Thyroid gland (tissue), 4 donors: ENCODE data around the gene ATG2A. TPM values are rescaled to one million over a fixed set of nuclear protein-coding genes. Genes with fewer than 3 reads are reported as not detected.
"Not testable (repeated sequence)": the region's sequence is repeated elsewhere in the genome, so short reads cannot be mapped to it uniquely, and the experiment has no call there.

ENCODE experiments used
- DNase-seq, 2 donors: peaks; one replicate each; pipeline ENCODE4 v3.0.0-alpha.2; 2019
- H3K27ac ChIP-seq, 3 donors: fragments of 200-600 bp; sonication (generic); 1 replicate in 2 of 3; 2 replicates in 1 of 3; pipeline ENCODE4 v1.5.1; 2016 to 2019; ENCODE audit warnings: mild to moderate bottlenecking in 1 of 3, moderate library complexity in 1 of 3
- H3K27me3 ChIP-seq: fragments of 200-600 bp; sonication (generic); one replicate; pipeline ENCODE4 v1.5.1; 2019
- H3K36me3 ChIP-seq, 2 donors: fragments of 200-600 bp; sonication (generic); one replicate each; pipeline ENCODE4 v1.5.1; 2016 to 2019
- H3K4me1 ChIP-seq, 2 donors: fragments of 200-600 bp; sonication (generic); one replicate each; pipeline ENCODE4 v1.5.1; 2017 to 2019
- H3K4me3 ChIP-seq, 3 donors: fragments of 200-600 bp; sonication (generic); replicated peaks in 1 of 3; 1 replicate in 2 of 3; 2 replicates in 1 of 3; pipeline ENCODE4 v1.5.1; 2016; ENCODE audit warnings: mild to moderate bottlenecking in 1 of 3
- H3K9me3 ChIP-seq: fragments of 200-600 bp; sonication (generic); one replicate; pipeline ENCODE4 v1.5.1; 2017
- CTCF ChIP-seq, 6 experiments: fragments of 200-600 bp in 3 of 6; fragments of 450-650 bp in 3 of 6; sonication (generic) in 3 of 6; IDR thresholded peaks; one replicate each; pipeline ENCODE4 v1.5.1; 2016 to 2019; ENCODE audit warnings: antibody characterized with exemption in 6 of 6, mild to moderate bottlenecking in 2 of 6, inconsistent platforms in 1 of 6, moderate library complexity in 1 of 6
- POLR2A ChIP-seq, 2 donors: fragments of 450-650 bp; IDR thresholded peaks; one replicate each; pipeline ENCODE4 v1.6.1; 2017; ENCODE audit warnings: antibody characterized with exemption in 2 of 2, mild to moderate bottlenecking in 2 of 2, moderate library complexity in 1 of 2
- WGBS, 2 donors: methylation state at CpG; one replicate each; pipeline ENCODE4 v1.1.5; 2017; 5-methylcytosine and 5-hydroxymethylcytosine counted together
- intact Hi-C: fragments of 100-400 bp; cut with DNase I; formaldehyde crosslinking; loops from one replicate; pipeline ENCODE4 v1.15.1; 2023
- microRNA counts, 2 donors: library from miRNA; unstranded; fragments of <30 nt; microRNA quantifications; one replicate each; lab custom pipeline; 2016 to 2017
- microRNA-seq: library from miRNA; unstranded; fragments of <30 nt; microRNA quantifications from one replicate; pipeline ENCODE4, GENCODE V29; 2016
- small RNA-seq: library from RNA; depleted of rRNA; stranded (forward); fragments of <200 nt; gene quantifications from one replicate; pipeline ENCODE3, GENCODE V24; 2016
- total RNA-seq, 4 donors: library from RNA; depleted of rRNA; stranded (reverse); fragments of >200 nt; gene quantifications; one replicate each; pipeline ENCODE4 v1.2.3, GENCODE V29; 2016

ATG2A gene
- total RNA-seq, 4 donors from 2014 or later = 19.5 to 43.1 (median 36.7) TPM

- H3K27ac ChIP-seq = no peak overlapping the region
- TF ChIP-seq POLR2A (IDR thresholded peaks at IDR 0.05) (no peak), CTCF (IDR thresholded peaks at IDR 0.05) (no peak)
- no peak for DNase-seq
- H3K4me3 ChIP-seq = no peak overlapping the region
- no peaks in the 10 kb centered on the region for H3K9me3 ChIP-seq
- peaks cover 0 to 6% of the 10 kb centered on the region in 2 donors for H3K36me3 ChIP-seq
- no peaks in the 10 kb centered on the region for H3K27me3 ChIP-seq
- 68 to 74% methylated on average over 6 of the region's 6 CpGs for WGBS, 2 donors
- intact Hi-C loops = loop anchor here (10.0 kb wide), 1 partner anchor 176 kb away; the partner anchor contains the start of gene SNX15
- H3K4me1 ChIP-seq = peaks cover 4 to 12% of the 10 kb centered on the region in 2 donors
Measured at GRCh38 chr11:64848214-64848825, 68.7 kb downstream of the ATG2A start.

- Histone ChIP-seq H3K4me1 (peaks cover 15 to 21% of the 10 kb centered on the region in 2 donors), H3K27me3 (no peaks in the 10 kb centered on the region), H3K4me3 (no peak overlapping the region), H3K36me3 (no peaks in the 10 kb centered on the region), H3K9me3 (no peaks in the 10 kb centered on the region), H3K27ac (no peak overlapping the region)
- TF ChIP-seq CTCF (IDR thresholded peaks at IDR 0.05) (peak; percentile 90 to 99 (median 98)), POLR2A (IDR thresholded peaks at IDR 0.05) (no peak)
- WGBS, 2 donors = 14 to 31% methylated on average over 9 to 12 of the region's 13 CpGs
- intact Hi-C loops = loop anchor here (2.0 to 10.0 kb wide), 2 partner anchors 48 to 178 kb away; partner anchors contain the start of gene SNX15
- peak; percentile 89 to 95 for DNase-seq
Measured at GRCh38 chr11:64846998-64847666, 69.9 kb downstream of the ATG2A start.

GRCh38 chr11:64845776-64846129, 71.3 kb downstream of the ATG2A start:
- not testable (repeated sequence) for H3K4me3 ChIP-seq, H3K27me3 ChIP-seq, H3K9me3 ChIP-seq, H3K36me3 ChIP-seq, DNase-seq, H3K27ac ChIP-seq
- peaks cover 16 to 21% of the 10 kb centered on the region in 2 donors for H3K4me1 ChIP-seq
- intact Hi-C loops = loop anchor here (2.0 to 10.0 kb wide), 2 partner anchors 49 to 179 kb away; partner anchors contain the start of gene SNX15
- 93% methylated on average over 8 of the region's 8 CpGs for WGBS, 2 donors

- H3K4me1 ChIP-seq = peaks cover 16 to 21% of the 10 kb centered on the region in 2 donors
- TF ChIP-seq CTCF (IDR thresholded peaks at IDR 0.05) (no peak), POLR2A (IDR thresholded peaks at IDR 0.05) (no peak)
- WGBS, 2 donors = 19 to 23% methylated on average over 9 of the region's 9 CpGs
- no peaks in the 10 kb centered on the region for H3K27me3 ChIP-seq
- no peak for DNase-seq
- H3K9me3 ChIP-seq = no peaks in the 10 kb centered on the region
- intact Hi-C loops = loop anchor here (10.0 kb wide), 1 partner anchor 180 kb away; the partner anchor contains the start of gene SNX15
- H3K27ac ChIP-seq = peak overlapping the region in 1 of 3 donors; percentile 61
- H3K36me3 ChIP-seq = no peaks in the 10 kb centered on the region
- H3K4me3 ChIP-seq = peak overlapping the region in 2 of 3 donors; percentile 23 to 69
Measured at GRCh38 chr11:64845129-64845775, 71.8 kb downstream of the ATG2A start.

MicroRNAs within 50 kb of the gene (microRNA counts, 767-probe panel; counts per million panel counts)
- 2,296 to 3,722 counts per million in 2 donors for microRNA hsa-miR-192-5p (lab: Ali Mortazavi, UCI)

Small RNA genes lying within 50 kb of the gene (microRNA-seq; reads per million reads assigned to microRNA genes)
- gene MIR6749 = not detected
- gene MIR6750 = not detected

Small RNA genes lying within 50 kb of the gene (small RNA-seq; reads per million reads assigned to genes)
- gene MIR6749 (not detected), gene MIR6750 (not detected)

Other genes starting within 250 kb of the ATG2A start
- 10 to 100 TPM in 1 of 4 donors, 1 to 10 TPM in 3; 2.0 to 12.3 (median 4.8) TPM for gene NRXN2, start 194.0 kb downstream of the ATG2A start, total RNA-seq
- gene RASGRP2, start 173.1 kb downstream of the ATG2A start, total RNA-seq = 1 to 10 TPM; 2.8 to 8.9 (median 6.6) TPM
- 10 to 100 TPM in 1 of 4 donors, 1 to 10 TPM in 3; 4.3 to 14.8 (median 6.7) TPM for gene PYGM, start 157.2 kb downstream of the ATG2A start, total RNA-seq
- gene SF1, start 138.7 kb downstream of the ATG2A start, total RNA-seq = 100 to 1,000 TPM; 171 to 419 (median 297) TPM
- gene MAP4K2, start 114.0 kb downstream of the ATG2A start, total RNA-seq = 10 to 100 TPM; 35.5 to 77.8 (median 37.5) TPM
- gene MEN1, start 106.7 kb downstream of the ATG2A start, total RNA-seq = 10 to 100 TPM; 23.5 to 31.5 (median 25.1) TPM
- gene CDC42BPG, start 72.6 kb downstream of the ATG2A start, total RNA-seq = 10 to 100 TPM in 2 of 4 donors, 1 to 10 TPM in 2; 7.8 to 13.9 (median 10.2) TPM
- gene EHD1, start 38.6 kb downstream of the ATG2A start, total RNA-seq = 10 to 100 TPM; 53.5 to 90.7 (median 67.4) TPM
- gene PPP2R5B, start 7.5 kb upstream of the ATG2A start, total RNA-seq = 10 to 100 TPM; 14.8 to 30.1 (median 21.7) TPM
- gene GPHA2, start 18.7 kb upstream of the ATG2A start, total RNA-seq = under 1 TPM in 1 of 4 donors, not detected in 3; 0.94 TPM
- gene MAJIN, start 54.9 kb upstream of the ATG2A start, total RNA-seq = under 1 TPM in 1 of 4 donors, not detected in 3; 0.27 TPM
- gene BATF2, start 79.8 kb upstream of the ATG2A start, total RNA-seq = 1 to 10 TPM; 1.2 to 9.1 (median 2.3) TPM
- gene ARL2, start 97.0 kb upstream of the ATG2A start, total RNA-seq = 100 to 1,000 TPM in 3 of 4 donors, 10 to 100 TPM in 1; 76.6 to 166 (median 119) TPM
- 10 to 100 TPM; 11.6 to 36.4 (median 19.2) TPM for gene SNX15, start 110.2 kb upstream of the ATG2A start, total RNA-seq
- 10 to 100 TPM in 1 of 4 donors, 1 to 10 TPM in 3; 2.1 to 13.1 (median 6.0) TPM for gene SAC3D1, start 124.0 kb upstream of the ATG2A start, total RNA-seq
- gene NAALADL1, start 141.3 kb upstream of the ATG2A start, total RNA-seq = 10 to 100 TPM in 1 of 4 donors, 1 to 10 TPM in 3; 5.6 to 21.5 (median 6.8) TPM
- gene CDCA5, start 166.8 kb upstream of the ATG2A start, total RNA-seq = 1 to 10 TPM in 1 of 4 donors, under 1 TPM in 2, not detected in 1; 0.71 to 1.8 (median 0.81) TPM
- gene ZFPL1, start 167.0 kb upstream of the ATG2A start, total RNA-seq = 10 to 100 TPM; 28.3 to 74.4 (median 49.3) TPM
- 100 to 1,000 TPM; 222 to 608 (median 469) TPM for gene VPS51, start 179.0 kb upstream of the ATG2A start, total RNA-seq
- 10 to 100 TPM; 20.0 to 99.4 (median 53.5) TPM for gene TM7SF2, start 194.7 kb upstream of the ATG2A start, total RNA-seq
- gene ZNHIT2, start 200.5 kb upstream of the ATG2A start, total RNA-seq = 10 to 100 TPM; 17.3 to 38.5 (median 25.9) TPM
- 1,000 to 10,000 TPM in 1 of 4 donors, 100 to 1,000 TPM in 3; 524 to 2,189 (median 600) TPM for gene FAU, start 204.9 kb upstream of the ATG2A start, total RNA-seq
- 100 to 1,000 TPM in 2 of 4 donors, 10 to 100 TPM in 2; 70.9 to 112 (median 91.6) TPM for gene MRPL49, start 205.1 kb upstream of the ATG2A start, total RNA-seq
- 100 to 1,000 TPM in 1 of 4 donors, 10 to 100 TPM in 3; 28.8 to 103 (median 69.7) TPM for gene SYVN1, start 217.3 kb upstream of the ATG2A start, total RNA-seq